GM12892 (cell line): ENCODE measurements around the gene GRIA4. TPM values are rescaled to one million over a fixed set of nuclear protein-coding genes. Genes with fewer than 3 reads are reported as not detected.
A peak's percentile ranks its signal among the peaks of the same experiment; 100 is the strongest.

Experiments
- DNase-seq: peaks from one replicate; pipeline ENCODE4 v3.0.0; 2011; ENCODE audit not compliant: insufficient read length
- FAIRE-seq: peaks from 2 replicates; lab custom pipeline; 2011; peaks lifted over from hg19 to GRCh38; lab: Jason Lieb, UNC
- POLR2A ChIP-seq: IDR thresholded peaks from 2 replicates; pipeline ENCODE4 v1.6.1; 2011; ENCODE audit warnings: low read depth, low read length, control low read depth
- POLR2AphosphoS5 ChIP-seq: IDR thresholded peaks from 2 replicates; pipeline ENCODE4 v1.6.1; 2011; ENCODE audit warnings: low read depth, low read length, control low read depth
- TAF1 ChIP-seq: IDR thresholded peaks from 2 replicates; pipeline ENCODE4 v1.6.1; 2011; ENCODE audit warnings: low read depth, mild to moderate bottlenecking, control low read depth, low read length, borderline replicate concordance
- polyA plus RNA-seq: library from polyadenylated mRNA; unstranded; fragments of >200 nt; gene quantifications from one replicate; pipeline ENCODE4 v1.2.1, GENCODE V29; 2012; ENCODE audit warnings: missing spikeins, inconsistent platforms; ENCODE audit not compliant: missing spikeins

The GRIA4 gene
- not detected for polyA plus RNA-seq

- TF ChIP-seq TAF1 (no peak), POLR2AphosphoS5 (no peak), POLR2A (no peak)
- DNase-seq (no peak), FAIRE-seq (no peak)
Measured at GRCh38 chr11:105609832-105610781, at the start of gene GRIA4. Gene GRIA4, plus strand, starts transcription at chr11:105610073. Its CDS starts 925 bp downstream, at chr11:105610998.

- TF ChIP-seq TAF1 (no peak), POLR2A (no peak), POLR2AphosphoS5 (no peak)
- DNase-seq, result no peak
- FAIRE-seq, result no peak
Measured at GRCh38 chr11:105573091-105573490, 36.8 kb upstream of the GRIA4 start.

GRCh38 chr11:105574974-105575373 lies 34.9 kb upstream of the GRIA4 start:
- no peak for TF ChIP-seq TAF1
- TF ChIP-seq POLR2A, result no peak
- TF ChIP-seq POLR2AphosphoS5, result no peak
- DNase-seq (no peak), FAIRE-seq (no peak)

- no peak for FAIRE-seq
- DNase-seq, result no peak
- TF ChIP-seq POLR2A, result no peak
- TF ChIP-seq TAF1, result no peak
- TF ChIP-seq POLR2AphosphoS5, result no peak
Measured at GRCh38 chr11:105577641-105578040, 32.2 kb upstream of the GRIA4 start.

- DNase-seq (no peak), FAIRE-seq (no peak)
- TF ChIP-seq POLR2A, result no peak
- TF ChIP-seq TAF1, result no peak
- TF ChIP-seq POLR2AphosphoS5, result no peak
Measured at GRCh38 chr11:105579111-105579510, 30.8 kb upstream of the GRIA4 start.

GRCh38 chr11:105582497-105582896 lies 27.4 kb upstream of the GRIA4 start:
- TF ChIP-seq TAF1, result no peak
- no peak for TF ChIP-seq POLR2A
- TF ChIP-seq POLR2AphosphoS5, result no peak
- DNase-seq, result no peak
- no peak for FAIRE-seq

GRCh38 chr11:105588001-105588400 lies 21.9 kb upstream of the GRIA4 start:
- no peak for TF ChIP-seq TAF1
- no peak for DNase-seq
- FAIRE-seq, result no peak

- TF ChIP-seq POLR2A (no peak), TAF1 (no peak), POLR2AphosphoS5 (no peak)
- DNase-seq, result no peak
- no peak for FAIRE-seq
Measured at GRCh38 chr11:105589346-105589745, 20.5 kb upstream of the GRIA4 start.

GRCh38 chr11:105592035-105592434 lies 17.8 kb upstream of the GRIA4 start:
- FAIRE-seq, result no peak
- DNase-seq, result no peak
- TF ChIP-seq POLR2A (no peak), TAF1 (no peak), POLR2AphosphoS5 (no peak)

- DNase-seq, result no peak
- TF ChIP-seq POLR2A, result no peak
- FAIRE-seq, result no peak
Measured at GRCh38 chr11:105598371-105598770, 11.5 kb upstream of the GRIA4 start.

- no peak for TF ChIP-seq POLR2A
- no peak for TF ChIP-seq POLR2AphosphoS5
- no peak for TF ChIP-seq TAF1
- no peak for FAIRE-seq
- DNase-seq, result no peak
Measured at GRCh38 chr11:105603156-105603555, 6.7 kb upstream of the GRIA4 start.

- no peak for DNase-seq
- peak; percentile 53 for FAIRE-seq
- TF ChIP-seq POLR2AphosphoS5 (no peak), POLR2A (no peak), TAF1 (no peak)
Measured at GRCh38 chr11:105609341-105609781, 512 bp upstream of the GRIA4 start.

GRCh38 chr11:105610871-105611571 lies 1.1 kb downstream of the GRIA4 start:
- no peak for TF ChIP-seq POLR2AphosphoS5
- no peak for TF ChIP-seq TAF1
- TF ChIP-seq POLR2A, result no peak
- DNase-seq (no peak), FAIRE-seq (no peak)
